HG03558 (cell line): ENCODE results near the gene PDZD4.

Source experiments
- ATAC-seq: cut with Tn5 transposase; IDR thresholded peaks from one replicate; pipeline ENCODE4 v1.9.1; 2021; ENCODE audit warnings: moderate number of reproducible peaks; ENCODE audit not compliant: unreplicated experiment; ENCODE audit errors: extremely low read depth

The PDZD4 gene

DNA sequence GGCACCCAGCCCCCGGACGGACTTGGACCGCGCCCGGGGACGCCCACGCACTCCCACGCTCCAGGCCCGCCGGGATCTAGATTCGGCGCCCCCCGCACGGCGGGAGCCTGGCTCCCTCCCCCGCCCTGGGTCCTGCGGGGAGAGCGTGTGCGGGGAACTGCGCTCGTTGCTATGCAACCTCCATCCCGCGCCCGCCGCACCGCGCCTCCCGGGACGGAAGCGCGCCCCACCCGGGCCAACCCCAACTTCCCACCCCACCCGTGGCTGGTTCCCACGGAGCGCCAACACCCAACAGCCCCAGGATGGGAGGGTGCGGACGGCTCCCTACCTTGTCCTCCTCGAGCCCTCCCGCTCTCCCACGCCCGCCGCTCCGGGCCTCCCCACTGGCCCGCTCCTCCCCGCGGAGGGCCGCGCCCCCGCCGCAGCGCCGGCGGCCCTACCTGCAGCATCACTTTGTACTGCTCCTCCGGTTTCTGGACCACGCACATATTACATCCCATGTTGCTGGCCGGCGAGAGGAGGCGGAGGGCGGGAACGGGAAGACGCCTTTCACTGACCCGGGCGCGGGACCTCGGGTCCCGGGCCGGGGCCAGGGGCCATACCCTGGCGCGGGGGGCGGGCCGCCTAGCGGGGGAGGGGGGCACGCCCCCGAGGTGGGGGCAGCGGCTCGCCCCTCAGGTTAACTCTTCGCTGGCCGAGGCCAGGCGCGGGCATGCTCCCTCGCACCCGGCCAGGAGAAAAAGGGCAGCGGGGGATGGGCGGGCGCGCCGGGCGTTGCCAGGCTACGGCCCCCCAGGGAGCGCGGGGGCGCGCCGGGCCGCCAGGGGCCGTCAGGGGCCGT, at the start of gene PDZD4:
Gene PDZD4, minus strand, starts transcription at position 746 of the 841 bp plus-strand sequence. Its CDS starts 246 bp downstream, at position 500.
- no peak for ATAC-seq

DNA sequence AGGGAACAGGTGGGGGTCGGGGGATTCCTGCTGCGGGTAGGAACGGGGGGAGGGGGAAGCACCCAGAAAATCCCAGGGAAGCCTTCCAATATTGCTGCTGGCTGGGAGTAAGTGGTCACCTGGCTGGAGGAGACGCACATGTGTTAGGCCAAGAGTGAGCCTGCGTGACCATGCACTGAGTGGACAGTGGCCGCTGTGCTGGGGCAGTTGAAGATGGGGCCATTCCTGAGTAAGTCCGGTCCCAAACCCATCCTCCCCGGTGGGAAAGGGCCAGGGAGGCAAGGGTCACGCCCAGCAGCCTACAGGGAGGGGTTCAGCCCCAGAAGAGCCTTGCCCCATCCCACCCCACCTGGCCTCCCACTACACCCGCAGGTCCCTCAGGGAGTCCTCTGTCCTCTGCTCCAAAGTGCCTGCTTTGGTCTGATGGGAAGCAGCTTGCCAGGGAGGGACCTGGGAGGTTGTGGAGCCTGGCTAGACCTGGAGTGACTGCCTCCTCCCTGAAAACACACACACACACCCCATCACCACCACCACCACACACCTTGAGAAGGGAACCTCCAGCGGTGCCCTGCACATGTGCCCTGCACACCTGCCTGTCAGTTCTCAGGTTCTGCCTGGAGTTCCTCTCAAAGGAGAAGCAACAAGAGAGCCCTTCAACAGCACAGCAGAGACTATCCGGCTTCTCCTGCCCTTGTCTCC, 49.5 kb upstream of the PDZD4 start:
- ATAC-seq = no peak

DNA sequence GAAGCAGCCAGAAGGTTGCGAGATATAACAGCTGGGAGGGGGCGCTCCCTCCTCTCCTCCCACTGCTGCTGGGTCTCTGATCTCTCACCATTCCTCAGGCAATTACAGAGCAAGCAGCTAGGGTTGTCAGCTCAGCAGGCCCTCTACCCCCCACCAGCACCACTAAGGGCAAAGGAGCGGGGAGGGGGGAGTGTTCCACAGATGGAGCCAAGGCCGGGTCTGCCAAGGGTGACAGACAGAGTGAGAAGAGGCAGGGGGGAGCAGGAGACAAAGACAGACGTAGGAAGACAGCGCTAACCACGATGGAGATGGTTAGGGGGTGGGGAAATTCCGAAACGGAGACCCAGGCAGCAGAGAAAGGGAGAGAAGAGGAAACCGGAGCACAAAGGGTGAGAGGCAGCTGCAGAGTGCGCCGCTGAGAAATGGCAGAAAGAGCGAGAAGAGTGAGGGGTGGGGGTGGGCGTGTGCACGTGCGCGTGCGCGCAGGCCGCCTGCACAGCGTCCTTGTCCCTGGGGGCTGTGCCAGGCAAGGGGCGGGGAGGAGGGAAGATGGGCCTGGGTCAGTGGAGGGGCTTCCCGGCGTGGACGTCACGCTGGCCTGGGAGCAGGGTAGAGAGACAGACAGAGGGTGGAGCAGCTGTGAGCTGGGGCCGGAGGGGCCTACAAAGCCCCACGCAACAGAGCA, 48.8 kb upstream of the PDZD4 start:
- no peak for ATAC-seq

DNA sequence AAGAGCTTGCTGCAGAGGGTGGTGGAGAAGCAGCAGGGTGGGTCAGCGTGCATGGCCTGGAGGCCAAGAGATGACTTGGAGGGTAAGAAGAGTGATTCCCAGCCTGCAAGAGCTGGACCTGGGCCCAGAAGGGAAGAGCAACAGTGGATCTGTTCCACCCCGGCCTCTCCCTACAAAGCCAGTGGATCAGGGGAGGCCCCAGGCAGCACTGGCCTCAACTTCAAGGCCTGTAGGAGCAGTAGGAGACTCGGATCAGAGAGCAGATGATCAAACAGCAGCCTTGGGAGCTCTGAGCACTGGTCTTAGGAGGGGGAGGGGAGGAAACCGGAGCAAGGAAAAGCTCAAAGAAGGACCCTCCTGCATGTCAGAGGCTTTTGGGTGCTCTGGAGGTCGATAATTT, 48.0 kb upstream of the PDZD4 start:
- ATAC-seq = no peak

DNA sequence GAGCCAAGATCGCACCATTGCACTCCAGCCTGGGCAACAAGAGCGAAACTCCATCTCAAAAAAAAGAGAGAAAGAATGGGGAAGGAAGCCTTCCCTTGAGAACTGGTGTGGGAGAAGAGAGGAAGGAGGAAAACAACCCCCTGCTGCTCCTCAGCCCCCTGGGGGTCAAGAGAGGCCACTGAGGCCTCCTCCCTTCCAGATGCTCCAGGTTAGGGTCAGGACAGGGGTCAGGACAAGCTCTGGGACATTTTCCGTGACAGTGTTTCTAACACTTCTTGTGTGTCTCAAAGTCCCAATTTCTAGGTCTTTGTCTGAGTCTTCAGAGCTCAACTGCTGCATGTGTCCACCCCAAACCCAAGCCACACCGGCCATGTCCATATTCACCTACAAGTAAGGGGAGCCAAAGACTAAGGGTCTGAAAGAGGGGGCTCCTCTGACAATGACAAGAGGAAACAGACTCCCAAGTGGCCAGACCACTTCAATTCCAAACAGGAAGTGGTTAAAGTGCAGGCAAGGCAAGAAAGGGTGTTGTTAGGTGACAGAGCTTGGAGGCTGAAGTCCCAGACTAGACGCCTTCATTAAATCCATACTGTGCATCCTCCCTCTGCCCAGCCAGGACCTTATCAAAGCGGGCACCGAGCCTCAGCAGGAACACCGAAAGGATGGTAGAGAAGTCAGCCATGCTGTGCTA, 47.4 kb upstream of the PDZD4 start:
- ATAC-seq = no peak

- ATAC-seq = no peak
These were observed 45.8 kb upstream of the PDZD4 start for GRCh38 chrX:153876112-153876491.

GRCh38 chrX:153875391-153876111, 45.2 kb upstream of the PDZD4 start:
- ATAC-seq = no peak

DNA sequence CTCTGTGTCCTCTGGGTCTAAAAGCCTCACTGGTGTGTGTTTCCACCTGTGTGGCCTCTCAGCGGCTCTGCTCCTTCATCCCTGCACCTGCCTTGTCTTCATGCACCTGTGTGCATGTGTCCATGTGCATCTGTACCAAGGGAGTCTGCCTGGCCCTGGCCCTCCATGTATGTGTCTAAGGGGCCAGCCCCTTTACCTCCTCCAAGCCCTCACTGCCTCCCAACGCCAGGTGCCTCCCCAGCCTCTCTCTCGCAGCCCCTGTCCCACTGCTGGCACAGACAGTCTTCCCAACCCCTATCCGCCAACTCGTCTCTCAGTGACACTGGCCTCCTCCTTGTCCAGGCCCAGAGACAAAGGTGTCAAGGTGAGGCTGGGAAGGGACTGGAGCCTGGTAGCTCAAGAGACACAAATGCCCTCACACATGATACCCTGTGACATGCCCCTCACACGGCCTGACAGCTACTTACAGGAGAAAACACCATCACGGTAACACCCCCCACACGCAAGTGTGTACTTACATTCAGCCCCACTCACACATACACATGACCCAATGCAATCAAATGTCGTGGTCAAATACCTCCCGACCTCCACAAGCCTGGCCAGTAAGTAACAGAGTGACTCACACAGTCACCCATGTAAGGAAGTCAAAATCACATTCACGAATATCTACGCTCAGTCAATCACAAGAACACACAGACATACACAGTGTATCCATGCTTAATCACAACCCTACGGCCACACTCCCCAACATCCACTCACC, 44.2 kb upstream of the PDZD4 start:
- ATAC-seq = no peak

DNA sequence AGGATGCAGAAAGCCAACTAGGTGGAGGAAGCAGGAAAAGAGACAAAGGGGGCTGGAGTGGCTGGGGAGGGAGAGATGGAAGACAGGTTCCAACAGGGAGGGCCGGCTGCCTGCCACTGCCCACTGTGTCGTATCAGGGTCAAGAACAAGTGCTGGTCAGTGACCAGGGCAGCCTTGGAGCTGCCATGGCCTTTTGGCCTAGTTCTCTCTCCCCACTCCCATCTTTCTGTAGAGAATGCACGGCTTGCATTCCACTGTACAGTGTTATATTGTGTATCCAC, 43.7 kb upstream of the PDZD4 start:
- ATAC-seq = no peak

DNA sequence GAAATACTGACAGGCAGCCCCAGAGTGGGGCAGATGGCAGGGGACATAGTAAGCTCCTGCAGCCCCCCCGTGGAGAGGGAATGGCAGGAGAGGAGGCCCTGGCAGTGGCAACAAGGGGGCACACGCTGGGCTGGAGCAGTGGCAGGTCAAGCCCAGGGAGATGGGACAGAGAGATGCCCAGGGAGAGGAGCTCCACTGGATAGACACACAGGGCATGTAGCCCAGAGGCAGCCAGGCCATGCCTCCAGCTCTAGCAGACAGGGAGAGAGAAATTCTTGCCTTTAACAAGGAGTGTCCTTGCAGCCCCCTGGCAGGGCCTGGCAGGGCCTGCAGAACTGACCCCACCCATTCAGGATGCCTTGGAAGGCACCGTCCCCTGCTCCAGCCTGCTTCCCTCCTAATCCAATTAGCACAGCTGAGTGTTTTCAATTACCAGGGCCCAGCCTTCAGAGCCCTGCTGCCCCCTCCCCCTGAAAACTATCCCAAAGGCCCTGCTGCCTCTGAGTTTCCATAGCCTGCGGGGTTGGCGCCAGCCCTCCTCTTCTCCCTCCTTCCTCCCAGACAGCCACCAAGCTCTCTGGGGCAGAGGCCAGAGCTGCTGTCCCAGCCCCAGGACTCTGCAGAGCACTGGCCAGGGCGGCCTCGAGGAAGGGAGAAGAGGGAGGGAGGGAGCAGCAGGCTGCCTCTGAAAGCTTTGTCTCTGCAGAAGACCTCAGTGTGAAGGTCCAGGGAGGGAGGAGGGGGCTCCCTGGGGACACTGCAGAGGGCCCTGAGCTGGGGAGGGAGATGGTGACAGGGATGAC, 43.1 kb upstream of the PDZD4 start:
- no peak for ATAC-seq

DNA sequence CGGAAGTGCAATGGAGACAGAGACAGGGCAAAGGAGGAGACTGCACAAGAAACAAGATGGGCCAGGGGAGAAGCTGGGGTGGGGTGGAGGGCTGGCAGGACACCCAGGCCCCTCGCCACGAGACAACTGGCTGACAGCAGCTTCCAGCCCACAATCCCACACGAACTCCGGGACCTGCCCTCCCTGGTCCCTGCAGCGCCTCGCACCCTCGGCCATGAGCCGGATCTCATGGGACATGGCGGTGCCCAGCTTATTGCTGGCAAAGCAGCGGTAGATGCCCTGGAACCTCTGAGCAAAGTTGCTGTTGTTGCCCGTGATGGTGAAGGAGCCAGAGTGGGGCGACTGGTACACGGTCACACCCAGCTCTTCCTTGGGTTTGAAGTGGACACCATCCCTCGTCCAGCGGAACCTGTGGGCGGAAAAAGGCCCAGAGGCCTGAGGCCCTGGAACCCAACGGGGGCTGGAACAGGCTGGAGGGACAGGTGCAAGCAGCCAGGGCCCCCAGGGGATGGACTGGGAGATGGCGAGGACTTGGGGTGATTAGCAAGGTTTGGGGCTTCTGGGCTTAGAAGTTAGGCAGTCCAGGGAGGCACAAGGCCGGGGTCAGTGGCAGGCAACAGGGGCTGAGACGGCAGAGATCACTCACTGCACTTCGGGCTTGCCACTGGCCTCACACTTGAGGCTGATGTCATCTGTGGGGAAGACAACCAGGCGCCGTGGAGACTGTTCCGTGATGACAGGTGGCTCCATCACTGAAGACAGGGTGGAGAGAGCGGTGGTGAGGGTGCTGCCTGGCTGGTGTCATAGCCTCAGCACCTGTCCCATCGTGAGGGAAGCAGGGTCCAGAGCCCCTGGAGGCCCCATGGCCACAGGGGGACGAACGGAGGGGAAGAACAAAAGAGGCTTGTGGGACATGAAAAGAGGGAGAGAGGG, 41.9 kb upstream of the PDZD4 start:
- ATAC-seq = no peak

- ATAC-seq = no peak
These were observed 41.1 kb upstream of the PDZD4 start for GRCh38 chrX:153871451-153871850.

GRCh38 chrX:153870791-153871360, 40.5 kb upstream of the PDZD4 start:
- ATAC-seq = no peak

GRCh38 chrX:153870288-153870690, 39.9 kb upstream of the PDZD4 start:
- ATAC-seq = no peak

DNA sequence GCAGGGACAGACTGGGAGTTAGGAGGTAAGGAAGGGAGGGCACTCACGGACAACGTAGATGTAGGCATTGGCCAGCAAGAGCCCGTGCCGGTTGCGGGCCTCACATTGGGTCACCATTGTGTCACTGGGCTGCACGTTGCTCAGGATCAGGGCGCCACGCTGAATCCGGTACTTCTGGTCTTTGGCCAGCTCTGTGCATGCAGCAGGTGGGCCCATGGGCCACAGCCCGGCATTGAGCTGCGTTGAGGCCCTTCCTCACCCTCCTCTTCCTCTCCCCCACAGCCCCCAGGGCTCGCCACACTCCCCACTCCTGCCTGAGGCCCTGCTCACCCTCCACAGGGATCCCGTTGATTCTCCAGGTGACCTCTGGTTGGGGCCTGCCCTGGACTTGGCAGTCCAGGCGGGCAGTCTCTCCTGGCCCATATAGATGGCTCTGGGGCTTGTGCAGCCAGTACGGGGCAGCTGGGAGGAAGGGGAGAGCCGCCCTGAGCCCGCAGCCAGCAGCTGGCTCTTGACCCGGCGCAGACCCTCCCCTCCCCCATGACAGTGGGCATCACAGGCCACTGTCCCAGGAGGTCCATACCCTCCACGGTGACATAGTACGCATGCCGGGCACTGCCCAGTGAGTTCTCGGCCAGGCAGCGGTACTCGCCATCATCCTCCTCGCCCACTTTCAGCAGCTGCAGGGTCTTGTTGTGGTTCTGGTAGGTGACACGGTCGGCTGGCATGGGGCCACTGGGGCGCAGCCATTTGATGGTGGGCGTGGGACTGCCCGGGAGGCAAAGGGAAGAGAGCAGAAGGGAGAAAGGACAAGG, 39.3 kb upstream of the PDZD4 start:
- no peak for ATAC-seq
